NCI-H1417 treated with DMSO at 0.1 percent for 48 hours (cell line): ENCODE measurements around the gene ASXL2.
"Not testable (repeated sequence)": the region's sequence is repeated elsewhere in the genome, so short reads cannot be mapped to it uniquely, and the experiment has no call there.

ENCODE experiments used
- DNase-seq: peaks from one replicate; lab custom pipeline; 2025; lab: John Stamatoyannopoulos, UW

The ASXL2 gene

GRCh38 chr2:25891672-25892071 lies 13.4 kb upstream of the ASXL2 start:
- DNase-seq = no peak

- no peak for DNase-seq
Observed at GRCh38 chr2:25887624-25888242, 9.4 kb upstream of the ASXL2 start.

- no peak for DNase-seq
Observed at GRCh38 chr2:25885933-25886332, 7.6 kb upstream of the ASXL2 start.

- no peak for DNase-seq
Observed at GRCh38 chr2:25881764-25882163, 3.5 kb upstream of the ASXL2 start.

- no peak for DNase-seq
Observed at GRCh38 chr2:25879133-25879730, 945 bp upstream of the ASXL2 start.

GRCh38 chr2:25877431-25878360 lies 591 bp downstream of the ASXL2 start:
- peak; percentile 24 for DNase-seq

- no peak for DNase-seq
Observed at GRCh38 chr2:25872134-25872533, 6.2 kb downstream of the ASXL2 start.

- DNase-seq = no peak
Observed at GRCh38 chr2:25867396-25868003, 10.8 kb downstream of the ASXL2 start.

- DNase-seq = no peak
Observed at GRCh38 chr2:25856377-25856776, 21.9 kb downstream of the ASXL2 start.

- no peak for DNase-seq
Observed at GRCh38 chr2:25855065-25855464, 23.2 kb downstream of the ASXL2 start.

GRCh38 chr2:25854613-25855012 lies 23.7 kb downstream of the ASXL2 start:
- DNase-seq = no peak

GRCh38 chr2:25853038-25853638 lies 25.1 kb downstream of the ASXL2 start:
- no peak for DNase-seq

- DNase-seq = no peak
Observed at GRCh38 chr2:25851740-25852503, 26.4 kb downstream of the ASXL2 start.

GRCh38 chr2:25850400-25850799 lies 27.9 kb downstream of the ASXL2 start:
- not testable (repeated sequence) for DNase-seq

GRCh38 chr2:25849350-25849749 lies 28.9 kb downstream of the ASXL2 start:
- DNase-seq = not testable (repeated sequence)

GRCh38 chr2:25845843-25846505 lies 32.3 kb downstream of the ASXL2 start:
- DNase-seq = no peak

- no peak for DNase-seq
Observed at GRCh38 chr2:25844089-25844488, 34.2 kb downstream of the ASXL2 start.

- no peak for DNase-seq
Observed at GRCh38 chr2:25842155-25842554, 36.1 kb downstream of the ASXL2 start.

- DNase-seq = no peak
Observed at GRCh38 chr2:25838152-25838756, 40.0 kb downstream of the ASXL2 start.

- DNase-seq = no peak
Observed at GRCh38 chr2:25835906-25836305, 42.4 kb downstream of the ASXL2 start.
